Neural crest cell (in vitro differentiated cells): ENCODE data around the gene MC3R. TPM values are rescaled to one million over a fixed set of nuclear protein-coding genes. Genes with fewer than 3 reads are reported as not detected.

Experiments
- DNase-seq: peaks from one replicate; pipeline ENCODE4 v3.0.0; 2021; ENCODE audit warnings: low read depth, mixed read lengths, low spot score
- H3K27ac Mint-ChIP-seq: one replicate; pipeline ENCODE4 v1.8.0; 2021; ENCODE audit warnings: mild to moderate bottlenecking, mixed read lengths; ENCODE audit not compliant: unreplicated experiment
- H3K27me3 Mint-ChIP-seq: 2 replicates; pipeline ENCODE4 v1.8.0; 2021; ENCODE audit warnings: low read depth, mild to moderate bottlenecking, mixed read lengths
- H3K36me3 Mint-ChIP-seq: 2 replicates; pipeline ENCODE4 v1.8.0; 2021; ENCODE audit warnings: low read depth, mild to moderate bottlenecking, mixed read lengths
- H3K4me1 Mint-ChIP-seq: 2 replicates; pipeline ENCODE4 v1.8.0; 2021; ENCODE audit warnings: mixed read lengths
- H3K4me3 Mint-ChIP-seq: one replicate; pipeline ENCODE4 v1.8.0; 2021; ENCODE audit warnings: mild to moderate bottlenecking, mixed read lengths
- H3K9me3 Mint-ChIP-seq: 2 replicates; pipeline ENCODE4 v1.8.0; 2021; ENCODE audit warnings: mixed read lengths
- CTCF ChIP-seq: fragments of 200-600 bp; sonication (generic); conservative IDR thresholded peaks from 2 replicates; pipeline ENCODE4 v1.5.0; 2021; ENCODE audit warnings: antibody characterized with exemption, mild to moderate bottlenecking
- total RNA-seq: library from RNA; stranded (reverse); gene quantifications from 2 replicates; pipeline ENCODE4 v1.2.1, GENCODE V29; 2021

The MC3R gene
- total RNA-seq, 1 donor from 2014 or later: not detected

GRCh38 chr20:56229812-56230211 is 18.7 kb upstream of the MC3R start:
- no peak for DNase-seq
- Mint-ChIP-seq H3K4me3 (no peak overlapping the region), H3K4me1 (no peaks in the 10 kb centered on the region), H3K36me3 (peaks cover 5% of the 10 kb centered on the region), H3K27ac (no peak overlapping the region), H3K27me3 (no peaks in the 10 kb centered on the region), H3K9me3 (peaks cover 31% of the 10 kb centered on the region)
- no peak for TF ChIP-seq CTCF

DNA sequence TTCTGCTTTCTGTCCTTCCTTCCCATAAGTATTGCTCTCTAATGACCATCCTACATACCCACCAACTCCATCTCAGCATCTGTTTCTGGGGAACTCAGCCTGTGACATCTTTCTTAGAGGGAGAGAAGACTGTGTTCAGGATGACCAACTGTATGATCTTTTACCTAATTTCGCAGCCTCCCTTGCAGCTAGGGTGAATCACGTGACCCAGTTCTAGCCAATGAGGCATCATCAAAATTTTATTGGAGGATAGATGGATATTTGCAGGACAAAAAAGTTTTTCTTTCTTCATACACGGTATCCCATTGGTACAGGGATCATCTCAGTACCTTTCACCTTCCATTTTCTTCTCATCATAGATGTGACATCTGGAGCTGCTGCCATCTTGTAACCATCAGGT is 14.4 kb upstream of the MC3R start:
- no peaks in the 10 kb centered on the region for H3K4me1 Mint-ChIP-seq
- H3K36me3 Mint-ChIP-seq: peaks cover 5% of the 10 kb centered on the region
- H3K27me3 Mint-ChIP-seq: no peaks in the 10 kb centered on the region
- no peak overlapping the region for H3K27ac Mint-ChIP-seq
- H3K4me3 Mint-ChIP-seq: no peak overlapping the region
- peaks cover 38% of the 10 kb centered on the region for H3K9me3 Mint-ChIP-seq
- DNase-seq: no peak
- no peak for TF ChIP-seq CTCF

DNA sequence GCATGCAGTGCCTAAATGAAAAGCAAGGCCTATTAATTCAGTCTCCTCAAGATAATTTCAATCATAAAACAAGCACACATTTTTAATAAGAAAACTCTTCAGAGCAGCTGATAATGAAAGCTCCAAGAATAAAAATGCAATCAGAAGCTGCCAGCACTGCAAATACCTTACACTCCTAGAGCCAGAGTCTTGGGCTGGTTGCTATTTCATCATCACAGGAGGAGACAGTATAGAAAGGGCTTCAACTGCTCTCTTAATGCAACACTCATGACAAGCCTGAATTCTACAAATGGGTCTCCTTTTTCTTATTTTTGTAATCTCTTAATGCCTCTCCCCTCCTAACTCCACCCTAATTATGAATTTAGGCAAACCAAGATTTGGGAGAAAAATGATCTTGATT is 11.2 kb upstream of the MC3R start:
- no peak overlapping the region for H3K4me3 Mint-ChIP-seq
- peaks cover 4% of the 10 kb centered on the region for H3K36me3 Mint-ChIP-seq
- no peaks in the 10 kb centered on the region for H3K27me3 Mint-ChIP-seq
- no peaks in the 10 kb centered on the region for H3K4me1 Mint-ChIP-seq
- peaks cover 40% of the 10 kb centered on the region for H3K9me3 Mint-ChIP-seq
- no peak for TF ChIP-seq CTCF
- no peak overlapping the region for H3K27ac Mint-ChIP-seq
- no peak for DNase-seq

- TF ChIP-seq CTCF: no peak
- Mint-ChIP-seq H3K4me1 (no peaks in the 10 kb centered on the region), H3K36me3 (peaks cover 2% of the 10 kb centered on the region), H3K4me3 (no peak overlapping the region), H3K9me3 (peaks cover 18% of the 10 kb centered on the region), H3K27me3 (peaks cover 11% of the 10 kb centered on the region), H3K27ac (no peak overlapping the region)
- DNase-seq: no peak
Measured at GRCh38 chr20:56244259-56244658, 4.3 kb upstream of the MC3R start.

- no peak for DNase-seq
- no peak overlapping the region for H3K4me3 Mint-ChIP-seq
- peaks cover 2% of the 10 kb centered on the region for H3K36me3 Mint-ChIP-seq
- H3K27ac Mint-ChIP-seq: no peak overlapping the region
- H3K27me3 Mint-ChIP-seq: peaks cover 20% of the 10 kb centered on the region
- H3K9me3 Mint-ChIP-seq: peaks cover 16% of the 10 kb centered on the region
- TF ChIP-seq CTCF: no peak
- no peaks in the 10 kb centered on the region for H3K4me1 Mint-ChIP-seq
Measured at GRCh38 chr20:56245761-56246160, 2.8 kb upstream of the MC3R start.
